PC-9 (cell line): ENCODE results near the gene UBE2H.
"Not testable (repeated sequence)": the region's sequence is repeated elsewhere in the genome, so short reads cannot be mapped to it uniquely, and the experiment has no call there.

ENCODE experiments used
- EZH2 ChIP-seq: fragments of 200-600 bp; sonication (generic); IDR thresholded peaks from 2 replicates; pipeline ENCODE4 v1.8.0; 2017; ENCODE audit warnings: antibody characterized with exemption, low read depth
- TF ChIP-seq, protein P1 (sequence below): fragments of 200-600 bp; sonication (generic); conservative IDR thresholded peaks from 2 replicates; pipeline ENCODE4 v1.6.1; 2017; ENCODE audit warnings: mixed run types, antibody characterized with exemption, mild to moderate bottlenecking, moderate library complexity

DNA sequence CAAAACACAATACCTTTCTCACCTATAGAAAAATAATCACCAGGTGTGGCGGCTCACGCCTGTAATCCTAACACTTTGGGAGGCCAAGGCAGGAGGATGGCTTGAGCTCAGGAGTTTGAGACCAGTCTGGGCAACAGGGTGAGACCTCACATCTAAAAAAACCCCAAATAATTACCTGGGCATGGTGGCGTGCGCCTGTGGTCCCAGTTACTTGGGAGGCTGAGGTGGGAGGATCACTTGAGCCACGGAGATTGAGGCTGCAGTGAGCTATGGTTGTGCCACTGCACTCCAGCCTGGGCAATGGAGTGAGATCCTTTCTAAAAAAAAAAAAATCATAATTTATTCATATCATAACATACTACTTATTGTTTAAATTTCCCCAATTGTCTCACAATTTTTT, 129.6 kb downstream of the UBE2H start:
- TF ChIP-seq, protein P1, sequence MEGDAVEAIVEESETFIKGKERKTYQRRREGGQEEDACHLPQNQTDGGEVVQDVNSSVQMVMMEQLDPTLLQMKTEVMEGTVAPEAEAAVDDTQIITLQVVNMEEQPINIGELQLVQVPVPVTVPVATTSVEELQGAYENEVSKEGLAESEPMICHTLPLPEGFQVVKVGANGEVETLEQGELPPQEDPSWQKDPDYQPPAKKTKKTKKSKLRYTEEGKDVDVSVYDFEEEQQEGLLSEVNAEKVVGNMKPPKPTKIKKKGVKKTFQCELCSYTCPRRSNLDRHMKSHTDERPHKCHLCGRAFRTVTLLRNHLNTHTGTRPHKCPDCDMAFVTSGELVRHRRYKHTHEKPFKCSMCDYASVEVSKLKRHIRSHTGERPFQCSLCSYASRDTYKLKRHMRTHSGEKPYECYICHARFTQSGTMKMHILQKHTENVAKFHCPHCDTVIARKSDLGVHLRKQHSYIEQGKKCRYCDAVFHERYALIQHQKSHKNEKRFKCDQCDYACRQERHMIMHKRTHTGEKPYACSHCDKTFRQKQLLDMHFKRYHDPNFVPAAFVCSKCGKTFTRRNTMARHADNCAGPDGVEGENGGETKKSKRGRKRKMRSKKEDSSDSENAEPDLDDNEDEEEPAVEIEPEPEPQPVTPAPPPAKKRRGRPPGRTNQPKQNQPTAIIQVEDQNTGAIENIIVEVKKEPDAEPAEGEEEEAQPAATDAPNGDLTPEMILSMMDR: not testable (repeated sequence)
- not testable (repeated sequence) for TF ChIP-seq EZH2
